Caco-2 (cell line): ENCODE measurements around the gene DDI2. TPM values are rescaled to one million over a fixed set of nuclear protein-coding genes. Genes with fewer than 3 reads are reported as not detected.

Experiments used
- BruUV-seq: library from RNA; stranded (reverse); fragments of 400-500 nt; replicated peaks from 2 replicates; lab custom pipeline; 2021; lab: Mats Ljungman, UMichigan
- CTCF ChIA-PET: fragments of 300-600 bp; sonication (Branson Sonifier 250); formaldehyde crosslinking; loops from one replicate; lab custom pipeline; 2022; ENCODE audit warnings: antibody characterized with exemption; lab: Charles Lee
- POLR2A ChIA-PET: fragments of 300-600 bp; sonication (Branson Sonifier 250); formaldehyde crosslinking; loops from one replicate; lab custom pipeline; 2022; ENCODE audit warnings: antibody characterized with exemption; lab: Charles Lee
- DNase-seq, 2 experiments: peaks; one replicate each; pipeline versions ENCODE4 v3.0.0 to v3.0.0-alpha.2; 2020 to 2022
- H3K27me3 ChIP-seq: replicated peaks from 2 replicates; pipeline ENCODE4 v1.6.0; 2011; ENCODE audit warnings: low read length; ENCODE audit not compliant: control insufficient read depth, insufficient read depth
- H3K36me3 ChIP-seq: 2 replicates; pipeline ENCODE4 v1.5.1; 2011; ENCODE audit warnings: low read length; ENCODE audit not compliant: control insufficient read depth, insufficient read depth
- H3K4me1 ChIP-seq: fragments of 250-450 bp; sonication (Bioruptor Pico); 2 replicates; pipeline ENCODE4 v1.5.1; 2020; ENCODE audit warnings: mild to moderate bottlenecking
- H3K4me3 ChIP-seq: 2 replicates; pipeline ENCODE4 v1.5.1; 2011; ENCODE audit warnings: low read depth, mild to moderate bottlenecking, control low read depth, low read length
- H3K9me3 ChIP-seq: fragments of 250-450 bp; sonication (Bioruptor Pico); 2 replicates; pipeline ENCODE4 v1.5.1; 2020; ENCODE audit warnings: mild to moderate bottlenecking, moderate library complexity
- H3K27ac Mint-ChIP-seq: one replicate; pipeline ENCODE4 v1.8.0; 2022; ENCODE audit warnings: mixed read lengths; ENCODE audit not compliant: unreplicated experiment
- H3K27me3 Mint-ChIP-seq: one replicate; pipeline ENCODE4 v1.8.0; 2022; ENCODE audit warnings: mixed read lengths; ENCODE audit not compliant: insufficient read depth, unreplicated experiment
- H3K36me3 Mint-ChIP-seq: one replicate; pipeline ENCODE4 v1.8.0; 2022; ENCODE audit warnings: mild to moderate bottlenecking, mixed read lengths; ENCODE audit not compliant: insufficient read depth, unreplicated experiment
- H3K4me1 Mint-ChIP-seq: one replicate; pipeline ENCODE4 v1.8.0; 2022; ENCODE audit warnings: low read depth, mixed read lengths; ENCODE audit not compliant: unreplicated experiment
- H3K4me3 Mint-ChIP-seq: one replicate; pipeline ENCODE4 v1.8.0; 2022; ENCODE audit warnings: mild to moderate bottlenecking, moderate library complexity, mixed read lengths; ENCODE audit not compliant: unreplicated experiment
- H3K9me3 Mint-ChIP-seq: one replicate; pipeline ENCODE4 v1.8.0; 2022; ENCODE audit warnings: mixed read lengths; ENCODE audit not compliant: unreplicated experiment
- intact Hi-C: fragments of 100-400 bp; cut with micrococcal nuclease; formaldehyde crosslinking; loops from one replicate; pipeline ENCODE4 v1.10.0; 2022; ENCODE audit not compliant: unreplicated experiment
- total RNA-seq: library from RNA; stranded (reverse); gene quantifications from 2 replicates; pipeline ENCODE4 v1.2.3, GENCODE V29; 2022
- TF ChIP-seq, protein P1 (sequence below), 2 experiments: fragments of 200-600 bp in 1 of 2; IDR thresholded peaks; 1 replicate in 1 of 2; 2 replicates in 1 of 2; pipeline versions ENCODE4 v1.5.1 to v1.8.0; 2011 to 2022; ENCODE audit warnings: antibody characterized with exemption in 1 of 2, control low read depth in 1 of 2, inconsistent platforms in 1 of 2, low read depth in 1 of 2, low read length in 1 of 2, mild to moderate bottlenecking in 1 of 2, moderate library complexity in 1 of 2; ENCODE audit not compliant: insufficient read depth in 1 of 2, severe bottlenecking in 1 of 2, unreplicated experiment in 1 of 2

The DDI2 gene
- total RNA-seq, 1 experiment from 2014 or later: 53.4 TPM

DNA sequence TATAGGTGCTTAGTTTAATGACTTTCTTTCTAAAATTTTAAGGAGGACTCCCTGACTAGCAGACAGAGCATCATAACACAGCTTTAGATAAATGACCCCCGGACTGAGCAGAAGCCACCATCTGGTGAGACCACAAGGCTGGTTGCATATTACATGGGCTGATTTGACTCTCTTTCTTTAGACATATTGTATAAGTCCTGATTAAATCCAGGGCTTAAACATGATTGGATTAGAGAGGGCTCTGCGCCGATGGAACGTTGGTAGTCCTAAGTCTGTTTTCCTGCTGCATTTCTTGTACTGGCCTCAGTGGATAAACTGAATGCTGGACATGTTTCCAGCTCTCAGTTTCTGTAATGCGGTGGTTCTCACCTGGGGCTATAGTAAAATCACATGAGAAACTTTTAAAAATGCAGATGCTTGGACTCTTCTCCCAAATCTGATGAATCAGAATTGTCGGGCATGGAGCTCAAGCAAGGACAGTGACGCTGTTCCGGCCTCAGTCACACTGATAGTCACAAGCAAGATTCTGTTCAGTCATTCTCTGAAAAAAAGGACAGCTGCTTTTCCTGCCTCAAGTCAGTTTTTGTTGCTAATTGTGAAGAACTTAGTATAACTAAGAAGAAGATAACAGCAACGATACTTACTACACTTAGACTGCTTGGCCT lies 16.6 kb downstream of the DDI2 start:
- CTCF ChIA-PET: no interaction called here
- H3K27me3 Mint-ChIP-seq: no peaks in the 10 kb centered on the region
- H3K27me3 ChIP-seq: no peaks in the 10 kb centered on the region
- H3K9me3 Mint-ChIP-seq: no peaks in the 10 kb centered on the region
- H3K36me3 ChIP-seq: peaks cover 2% of the 10 kb centered on the region
- TF ChIP-seq, protein P1, sequence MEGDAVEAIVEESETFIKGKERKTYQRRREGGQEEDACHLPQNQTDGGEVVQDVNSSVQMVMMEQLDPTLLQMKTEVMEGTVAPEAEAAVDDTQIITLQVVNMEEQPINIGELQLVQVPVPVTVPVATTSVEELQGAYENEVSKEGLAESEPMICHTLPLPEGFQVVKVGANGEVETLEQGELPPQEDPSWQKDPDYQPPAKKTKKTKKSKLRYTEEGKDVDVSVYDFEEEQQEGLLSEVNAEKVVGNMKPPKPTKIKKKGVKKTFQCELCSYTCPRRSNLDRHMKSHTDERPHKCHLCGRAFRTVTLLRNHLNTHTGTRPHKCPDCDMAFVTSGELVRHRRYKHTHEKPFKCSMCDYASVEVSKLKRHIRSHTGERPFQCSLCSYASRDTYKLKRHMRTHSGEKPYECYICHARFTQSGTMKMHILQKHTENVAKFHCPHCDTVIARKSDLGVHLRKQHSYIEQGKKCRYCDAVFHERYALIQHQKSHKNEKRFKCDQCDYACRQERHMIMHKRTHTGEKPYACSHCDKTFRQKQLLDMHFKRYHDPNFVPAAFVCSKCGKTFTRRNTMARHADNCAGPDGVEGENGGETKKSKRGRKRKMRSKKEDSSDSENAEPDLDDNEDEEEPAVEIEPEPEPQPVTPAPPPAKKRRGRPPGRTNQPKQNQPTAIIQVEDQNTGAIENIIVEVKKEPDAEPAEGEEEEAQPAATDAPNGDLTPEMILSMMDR (IDR thresholded peaks at IDR 0.05; ENCODE audit: insufficient read depth in 1 of 2, low read depth in 1 of 2, low read length in 1 of 2, severe bottlenecking in 1 of 2, unreplicated experiment in 1 of 2): no peak
- no peaks in the 10 kb centered on the region for H3K4me1 ChIP-seq
- no peak overlapping the region for H3K27ac Mint-ChIP-seq
- H3K4me3 ChIP-seq: no peak overlapping the region
- POLR2A ChIA-PET: no interaction called here
- no peaks in the 10 kb centered on the region for H3K4me1 Mint-ChIP-seq
- no peaks in the 10 kb centered on the region for H3K9me3 ChIP-seq
- BruUV-seq: no TSS peak
- no peak overlapping the region for H3K4me3 Mint-ChIP-seq
- no peak for DNase-seq
- intact Hi-C loops: no loop called here
- H3K36me3 Mint-ChIP-seq: peaks cover 91% of the 10 kb centered on the region

DNA sequence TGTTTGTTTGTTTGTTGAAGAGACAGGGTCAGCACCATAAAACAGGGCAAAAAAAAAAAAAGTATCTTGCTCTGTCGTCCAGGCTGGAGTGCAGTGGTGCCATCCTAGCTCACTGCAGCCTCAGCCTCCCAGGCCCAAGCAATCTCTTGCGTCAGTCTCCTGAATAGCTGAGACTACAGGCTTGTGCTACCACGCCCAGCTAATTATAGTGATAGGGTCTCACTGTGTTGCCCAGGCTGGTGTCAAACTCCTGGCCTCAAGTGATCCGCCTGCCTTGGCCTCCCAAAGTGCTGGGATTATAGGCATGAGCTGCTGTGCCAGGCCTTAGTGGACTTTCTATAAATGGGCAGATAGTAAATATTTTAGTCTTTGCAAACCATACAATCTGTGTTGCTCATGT lies 19.2 kb downstream of the DDI2 start:
- H3K4me1 Mint-ChIP-seq: no peaks in the 10 kb centered on the region
- CTCF ChIA-PET: no interaction called here
- no TSS peak for BruUV-seq
- H3K9me3 ChIP-seq: no peaks in the 10 kb centered on the region
- peaks cover 93% of the 10 kb centered on the region for H3K36me3 Mint-ChIP-seq
- H3K27me3 ChIP-seq: no peaks in the 10 kb centered on the region
- H3K4me3 Mint-ChIP-seq: no peak overlapping the region
- intact Hi-C loops: no loop called here
- POLR2A ChIA-PET: no interaction called here
- no peaks in the 10 kb centered on the region for H3K27me3 Mint-ChIP-seq
- no peaks in the 10 kb centered on the region; the same call in none of the 2 replicates for H3K36me3 ChIP-seq
- H3K4me3 ChIP-seq: no peak overlapping the region
- no peaks in the 10 kb centered on the region for H3K9me3 Mint-ChIP-seq
- DNase-seq: no peak
- no peaks in the 10 kb centered on the region for H3K4me1 ChIP-seq
- TF ChIP-seq, protein P1 (IDR thresholded peaks at IDR 0.05; ENCODE audit: insufficient read depth in 1 of 2, low read depth in 1 of 2, low read length in 1 of 2, severe bottlenecking in 1 of 2, unreplicated experiment in 1 of 2): no peak
- no peak overlapping the region for H3K27ac Mint-ChIP-seq

DNA sequence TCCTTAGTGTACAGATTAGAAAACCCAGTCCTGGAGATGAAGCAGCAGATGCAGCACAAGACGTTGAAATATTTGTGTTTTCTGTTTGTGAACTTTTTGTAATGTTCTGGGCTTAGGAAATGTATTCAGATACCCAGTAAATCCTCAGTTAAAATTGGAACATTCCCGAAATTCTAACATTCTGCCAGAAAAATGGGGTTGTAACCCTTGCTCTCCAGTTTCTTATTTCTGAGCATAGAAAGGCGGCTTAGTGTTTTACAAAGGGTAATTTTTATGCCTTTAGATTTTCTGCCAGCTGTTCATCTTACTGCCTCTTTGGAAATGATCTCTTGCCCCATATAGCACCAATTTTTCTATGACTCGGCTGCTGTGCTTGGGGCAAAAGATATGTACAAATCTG lies 20.6 kb downstream of the DDI2 start:
- CTCF ChIA-PET: no interaction called here
- H3K36me3 ChIP-seq: no peaks in the 10 kb centered on the region; the same call in none of the 2 replicates

More for the DNA sequence above, 20.6 kb downstream of the DDI2 start:
- no peak for DNase-seq
- TF ChIP-seq, protein P1 (IDR thresholded peaks at IDR 0.05; ENCODE audit: insufficient read depth in 1 of 2, low read depth in 1 of 2, low read length in 1 of 2, severe bottlenecking in 1 of 2, unreplicated experiment in 1 of 2): no peak
- peaks cover 93% of the 10 kb centered on the region for H3K36me3 Mint-ChIP-seq
- Histone ChIP-seq H3K4me1 (no peaks in the 10 kb centered on the region), H3K9me3 (no peaks in the 10 kb centered on the region), H3K27me3 (no peaks in the 10 kb centered on the region), H3K4me3 (no peak overlapping the region)
- no peak overlapping the region for H3K27ac Mint-ChIP-seq
- H3K27me3 Mint-ChIP-seq: no peaks in the 10 kb centered on the region
- no peak overlapping the region for H3K4me3 Mint-ChIP-seq
- no peaks in the 10 kb centered on the region for H3K4me1 Mint-ChIP-seq
- H3K9me3 Mint-ChIP-seq: no peaks in the 10 kb centered on the region
- BruUV-seq: no TSS peak
- intact Hi-C loops: no loop called here
- POLR2A ChIA-PET: no interaction called here
